G401.6 (cell line): ENCODE data around the gene NANOS1.

ENCODE experiments used
- FAIRE-seq: peaks from 2 replicates; lab custom pipeline; 2012; peaks lifted over from hg19 to GRCh38; lab: Jason Lieb, UNC

Gene NANOS1

DNA sequence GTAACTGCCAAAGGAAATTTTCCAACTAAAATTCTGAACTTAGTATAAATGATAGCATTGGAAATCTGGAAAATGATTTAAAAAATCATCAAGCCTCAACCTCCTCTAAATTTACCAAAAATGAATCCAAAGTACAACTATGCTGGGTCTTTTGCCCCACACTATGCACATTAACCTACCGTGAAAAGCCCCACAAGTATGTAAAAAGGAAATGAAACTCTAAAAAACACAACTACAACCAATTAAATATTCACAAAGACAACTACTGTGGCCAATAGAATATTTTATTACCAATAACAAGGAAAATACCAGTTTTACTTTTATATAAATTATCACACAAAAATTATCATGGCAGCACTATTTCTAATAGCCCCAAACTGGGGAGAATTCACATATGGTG is 31.8 kb downstream of the NANOS1 start:
- FAIRE-seq: no peak

DNA sequence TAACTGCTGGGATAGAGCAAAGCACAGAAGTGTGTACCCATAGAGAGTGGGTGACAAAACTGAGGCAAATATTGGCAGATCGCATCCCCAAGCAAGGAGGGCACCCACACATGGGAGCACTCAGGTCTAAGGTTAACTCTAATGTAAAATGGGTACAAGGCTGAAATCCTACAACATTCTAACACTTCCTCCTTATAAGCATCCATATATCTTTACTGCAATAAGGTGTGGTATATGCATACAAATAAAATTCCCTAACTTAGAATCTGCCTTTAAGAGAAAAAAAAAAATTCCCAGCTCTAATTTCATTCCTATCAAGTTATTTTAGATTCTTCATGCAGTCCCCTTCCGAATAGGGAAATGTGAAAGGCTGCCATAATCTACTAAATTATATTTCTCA is 32.4 kb downstream of the NANOS1 start:
- no peak for FAIRE-seq

DNA sequence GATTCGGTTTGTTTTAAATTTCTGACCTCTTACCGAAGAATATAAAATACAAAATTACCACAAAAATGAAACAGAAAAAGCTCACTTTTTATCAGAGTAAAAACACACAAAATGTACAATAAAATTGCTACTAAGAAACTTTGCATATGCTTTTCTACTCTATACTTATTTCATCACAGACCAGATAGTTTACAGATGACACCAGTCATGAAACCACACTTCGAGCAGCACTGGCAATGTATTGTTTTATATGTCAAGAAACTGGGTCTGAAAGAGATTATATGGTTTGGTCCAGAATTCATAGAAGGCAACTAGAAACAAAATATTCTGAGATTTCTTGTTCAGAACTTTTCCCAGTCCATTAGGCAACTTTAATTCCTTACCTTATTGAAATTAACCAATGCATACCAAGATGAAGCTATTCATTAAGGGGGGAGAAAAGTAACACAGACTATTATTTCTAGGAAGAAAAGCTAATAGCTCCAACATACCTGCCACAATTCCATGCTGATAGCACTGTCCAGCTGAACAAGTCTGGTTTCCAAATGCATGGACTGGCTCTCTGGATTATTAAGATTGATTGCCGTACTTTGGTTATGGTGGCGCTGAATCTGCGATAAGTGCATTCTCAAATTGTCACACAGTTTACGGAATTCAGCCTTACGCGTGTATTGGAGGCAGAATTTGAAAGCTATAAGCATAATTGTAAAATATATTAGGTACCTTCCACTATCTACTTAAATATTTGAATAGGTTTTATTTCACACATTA is 41.1 kb downstream of the NANOS1 start:
- FAIRE-seq: no peak

DNA sequence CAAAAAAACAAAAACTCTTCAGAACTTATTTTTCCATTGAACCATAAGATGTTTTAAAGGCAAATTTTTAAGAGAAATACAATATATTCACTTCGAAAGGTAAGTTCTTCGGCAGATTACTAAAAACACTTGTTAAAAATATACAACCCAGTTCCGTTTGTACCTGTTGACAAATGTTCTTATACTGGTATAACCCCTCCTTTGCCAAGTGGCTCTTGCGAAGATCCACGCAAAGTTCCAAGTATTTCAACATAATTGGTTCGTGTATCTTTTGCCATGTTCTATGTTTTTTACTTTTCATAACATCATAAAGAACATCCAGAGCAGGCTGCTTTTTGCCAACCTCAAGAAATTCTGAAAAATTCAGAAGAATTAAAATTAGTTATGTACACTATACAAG is 44.1 kb downstream of the NANOS1 start:
- FAIRE-seq: no peak

DNA sequence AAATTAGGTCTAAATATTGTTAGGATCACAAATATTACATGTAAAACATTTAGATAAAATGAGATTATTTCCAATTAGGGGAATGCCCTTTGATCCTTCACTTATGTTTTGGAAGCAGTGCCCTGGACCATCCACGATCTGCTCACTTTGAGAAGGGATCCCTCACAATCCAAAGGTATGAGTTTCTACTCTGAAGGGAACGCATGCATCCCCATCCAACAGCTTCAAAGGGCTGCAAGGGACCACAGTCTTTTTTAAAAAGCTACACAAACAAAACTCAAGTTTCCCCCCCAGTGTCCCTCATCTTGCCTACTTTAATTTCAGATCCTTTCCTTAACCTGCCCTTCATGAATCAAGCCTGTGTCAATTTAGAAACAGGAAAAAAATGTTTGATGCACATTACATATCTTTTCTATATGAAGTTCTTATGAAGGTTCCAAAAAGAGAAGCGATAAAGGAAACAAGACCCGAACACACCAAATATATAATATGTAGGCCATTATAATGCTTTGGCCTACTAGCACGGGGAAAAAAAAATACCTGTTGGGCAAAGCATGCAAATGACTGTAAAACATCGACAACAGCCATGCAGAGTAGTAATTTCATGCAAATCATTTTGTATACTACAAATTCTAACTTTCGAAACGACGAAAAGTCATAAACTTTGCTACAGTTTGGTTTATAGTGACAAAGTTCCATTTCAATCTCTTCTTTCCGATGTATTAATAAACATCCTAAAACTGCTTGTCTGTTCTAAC is 49.1 kb downstream of the NANOS1 start:
- peak; percentile 13 for FAIRE-seq

DNA sequence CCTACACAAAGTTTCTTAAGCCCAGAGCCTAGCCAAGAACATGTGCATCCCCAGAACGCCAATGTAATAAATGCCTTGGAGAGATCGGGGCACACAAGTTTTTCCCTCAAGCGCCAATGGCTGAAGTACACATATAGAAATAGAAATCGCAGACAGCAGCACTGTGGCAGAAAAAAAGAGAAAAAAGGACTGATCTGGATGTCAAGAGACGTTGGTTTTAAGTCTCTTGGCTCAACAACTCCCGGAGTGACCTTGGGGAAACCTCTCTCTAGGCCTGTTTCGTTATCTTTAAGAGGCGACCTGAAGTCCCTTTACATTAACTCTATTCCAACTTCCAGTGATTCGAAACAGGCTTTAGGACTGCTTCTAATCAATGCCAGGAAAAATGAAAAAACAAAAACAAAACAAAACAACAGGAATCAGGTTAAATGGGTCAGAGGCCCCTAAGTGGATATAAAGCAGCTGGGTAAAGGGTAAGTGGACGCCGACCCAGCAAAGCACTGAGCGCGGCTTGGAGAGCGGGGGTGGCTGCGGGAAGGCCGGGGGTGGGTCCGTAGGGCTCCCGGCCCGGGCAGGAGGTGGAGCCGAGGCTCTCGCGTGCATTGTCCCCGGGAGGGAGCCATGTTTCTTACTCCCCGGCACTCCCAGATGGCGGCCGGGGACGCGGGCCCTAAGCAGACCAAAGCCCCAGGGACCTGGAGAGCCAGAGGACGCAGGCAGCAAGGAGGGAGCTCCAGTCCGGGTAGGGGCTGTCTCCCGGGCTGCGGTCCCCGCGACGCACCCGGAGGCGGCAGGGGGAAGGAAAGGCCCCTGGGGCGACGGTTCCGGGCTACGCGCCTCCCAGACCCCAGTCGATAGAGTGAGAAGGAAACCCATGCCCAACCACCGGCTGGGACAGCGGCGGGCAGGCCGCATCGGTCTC is 50.3 kb downstream of the NANOS1 start:
- no peak for FAIRE-seq

DNA sequence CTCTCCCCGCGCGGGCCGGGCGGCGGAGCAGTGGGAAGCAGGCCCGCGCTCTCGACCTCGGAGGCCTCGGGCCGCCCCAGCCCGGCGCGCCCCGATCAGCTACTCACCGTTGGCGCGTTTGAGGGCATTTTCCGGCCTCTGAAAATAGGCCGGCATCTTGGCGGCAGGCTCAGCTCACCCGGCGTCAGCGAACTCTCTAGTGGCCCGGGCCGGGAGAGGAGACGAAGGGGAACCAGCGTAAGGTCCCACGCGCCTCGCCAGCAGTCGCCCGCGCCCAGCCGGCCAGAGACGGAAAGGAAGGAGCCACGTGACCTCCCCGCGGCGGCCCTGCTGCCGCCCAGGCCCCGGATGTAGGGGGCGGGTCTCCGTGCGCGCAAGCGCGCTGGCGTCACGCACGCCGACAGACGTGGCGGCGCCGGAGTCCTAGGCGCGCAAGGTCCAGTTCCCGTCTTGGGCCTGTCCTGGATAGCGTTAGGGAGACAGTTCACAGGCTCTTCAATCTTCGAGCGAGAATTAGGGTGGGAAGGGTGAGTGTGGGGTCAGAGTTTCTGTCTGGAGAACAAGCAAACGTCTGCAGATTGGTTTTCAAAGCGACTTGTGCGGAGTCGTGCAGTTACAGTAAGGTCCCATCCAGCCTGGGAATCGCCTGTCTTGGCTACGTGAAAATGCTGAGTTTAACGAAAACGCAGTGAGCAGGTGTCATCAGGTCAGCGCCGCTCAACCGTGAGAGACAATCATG is 51.2 kb downstream of the NANOS1 start, which contains the start of gene EIF3A:
Gene EIF3A (minus strand): TSS at position 297 of the 739 bp plus-strand sequence. CDS start 141 bp downstream, at position 156.
- FAIRE-seq: peak; percentile 19
